Measurements from ENCODE around the gene EBF3. TPM values are rescaled to one million over a fixed set of nuclear protein-coding genes. Genes with fewer than 3 reads are reported as not detected.

The EBF3 gene
- total and polyA plus RNA-seq, 10 donors = 0.02 to 0.20 (median 0.13) TPM; not detected in 6

- no peaks in the 10 kb centered on the region for H3K9me3 ChIP-seq
- intact Hi-C loops (cut with DNase I; ENCODE audit: low total_unique reads) = no loop called here
- DNase-seq = peak; percentile 56
- peaks cover 0 to 58% (median 4%) of the 10 kb centered on the region in 7 donors for H3K27me3 ChIP-seq (replicated peaks in 1 of 7)
- no peak overlapping the region for H3K27ac ChIP-seq
- H3K4me3 ChIP-seq = no peak overlapping the region
- WGBS, 5 donors = 84 to 91% (median 87%) methylated on average over 9 of the region's 9 CpGs
- H3K36me3 ChIP-seq = no peaks in the 10 kb centered on the region
- no peak for TF ChIP-seq CTCF (IDR thresholded peaks at IDR 0.05 in 8 of 11, conservative IDR thresholded peaks at IDR 0.05 in 3 of 11)
- no peak for TF ChIP-seq POLR2AphosphoS5 (IDR thresholded peaks at IDR 0.05)
- no peak for TF ChIP-seq POLR2A (IDR thresholded peaks at IDR 0.05)
- no peaks in the 10 kb centered on the region for H3K4me1 ChIP-seq
Measured at GRCh38 chr10:129942391-129942790, 21.7 kb downstream of the EBF3 start.

- intact Hi-C loops (cut with DNase I; ENCODE audit: low total_unique reads) = no loop called here
- H3K36me3 ChIP-seq = no peaks in the 10 kb centered on the region
- H3K9me3 ChIP-seq = no peaks in the 10 kb centered on the region
- no peak overlapping the region for H3K4me3 ChIP-seq
- H3K27me3 ChIP-seq (replicated peaks in 1 of 7) = peaks cover 0 to 58% (median 4%) of the 10 kb centered on the region in 7 donors
- no peak overlapping the region for H3K27ac ChIP-seq
- DNase-seq = no peak
- no peaks in the 10 kb centered on the region for H3K4me1 ChIP-seq
- WGBS, 5 donors = 89 to 97% (median 92%) methylated on average over 4 of the region's 4 CpGs
- TF ChIP-seq CTCF (IDR thresholded peaks at IDR 0.05 in 8 of 11, conservative IDR thresholded peaks at IDR 0.05 in 3 of 11) (no peak), POLR2A (IDR thresholded peaks at IDR 0.05) (no peak), POLR2AphosphoS5 (IDR thresholded peaks at IDR 0.05) (no peak)
Measured at GRCh38 chr10:129942019-129942277, 22.1 kb downstream of the EBF3 start.

- 77 to 94% (median 89%) methylated on average over 15 to 16 of the region's 16 CpGs for WGBS, 5 donors
- peak; percentile 59 for DNase-seq
Measured at GRCh38 chr10:129941199-129942018, 22.7 kb downstream of the EBF3 start.

More at GRCh38 chr10:129941199-129942018, 22.7 kb downstream of the EBF3 start:
- H3K4me3 ChIP-seq = no peak overlapping the region
- H3K36me3 ChIP-seq = no peaks in the 10 kb centered on the region
- TF ChIP-seq POLR2A (IDR thresholded peaks at IDR 0.05) = no peak
- TF ChIP-seq POLR2AphosphoS5 (IDR thresholded peaks at IDR 0.05) = no peak
- no peak for TF ChIP-seq CTCF (IDR thresholded peaks at IDR 0.05 in 8 of 11, conservative IDR thresholded peaks at IDR 0.05 in 3 of 11)
- no peaks in the 10 kb centered on the region for H3K4me1 ChIP-seq
- H3K27ac ChIP-seq = no peak overlapping the region
- no peaks in the 10 kb centered on the region for H3K9me3 ChIP-seq
- peaks cover 0 to 58% (median under 1%) of the 10 kb centered on the region in 7 donors for H3K27me3 ChIP-seq (replicated peaks in 1 of 7)
- intact Hi-C loops (cut with DNase I; ENCODE audit: low total_unique reads) = no loop called here
